ENCODE measurements around the gene COMMD3.

COMMD3 gene

DNA sequence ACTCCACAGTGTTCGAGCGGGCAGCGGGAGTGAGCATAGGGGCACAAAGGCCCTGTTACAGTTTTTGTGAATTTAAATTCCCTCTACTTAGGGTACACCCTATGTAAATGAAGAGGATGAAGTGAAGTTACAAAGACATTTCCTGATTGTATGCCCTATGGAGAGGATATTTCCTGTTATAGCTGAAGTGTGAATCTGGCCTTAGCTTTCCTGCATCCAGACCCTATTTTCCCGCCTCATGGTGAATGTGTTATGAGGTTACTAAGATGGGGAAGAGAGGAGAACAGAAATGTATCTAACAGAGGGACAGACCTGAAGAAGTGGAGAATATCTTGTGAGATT, 37.8 kb upstream of the COMMD3 start:
- Histone ChIP-seq H3K9ac (ENCODE audit: low read depth, low read length) (no peak overlapping the region), H3K27ac (ENCODE audit: low read length) (no peak overlapping the region), H3K4me2 (ENCODE audit: insufficient read depth, low read length) (no peak overlapping the region)

DNA sequence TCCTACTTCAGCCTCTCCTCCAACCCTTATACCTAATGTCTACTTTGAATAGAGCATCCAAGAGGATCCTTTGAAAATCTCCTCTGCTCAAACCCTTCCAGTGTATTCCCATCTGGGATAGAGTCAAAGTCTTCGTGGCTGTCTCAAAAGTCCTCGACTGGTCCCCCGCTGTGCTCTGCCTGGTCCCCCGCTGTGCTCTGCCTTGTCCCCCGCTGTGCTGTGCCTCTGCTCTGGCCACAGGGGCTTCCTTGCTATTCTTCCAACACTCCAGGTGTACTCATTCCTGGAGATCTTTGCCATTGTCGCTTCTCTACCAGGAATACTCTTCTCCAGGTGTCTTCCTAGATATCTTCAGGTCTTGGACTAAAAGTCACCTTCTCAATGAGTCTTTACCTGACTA, 36.1 kb upstream of the COMMD3 start:
- Histone ChIP-seq H3K4me1 (ENCODE audit: insufficient read depth, low read length) (no peaks in the 10 kb centered on the region), H4K20me1 (ENCODE audit: insufficient read depth, low read length) (no peaks in the 10 kb centered on the region), H3K9me3 (ENCODE audit: insufficient read depth, low read length, severe bottlenecking) (no peaks in the 10 kb centered on the region), H3K36me3 (ENCODE audit: insufficient read depth, low read length) (no peaks in the 10 kb centered on the region), H3K4me2 (ENCODE audit: insufficient read depth, low read length) (no peak overlapping the region), H3K4me3 (ENCODE audit: low read depth in 1 of 2, low read length in 2 of 2) (no peak overlapping the region), H3K79me2 (ENCODE audit: insufficient read depth, low read length) (no peaks in the 10 kb centered on the region), H3K9ac (ENCODE audit: low read depth, low read length) (no peak overlapping the region), H3K27ac (ENCODE audit: low read length) (no peak overlapping the region), H2AFZ (ENCODE audit: low read depth, low read length) (no peak overlapping the region), H3K27me3 (ENCODE audit: insufficient read depth, low read length, poor library complexity) (peaks cover 3% of the 10 kb centered on the region)
- DNase-seq (no peak), ATAC-seq (ENCODE audit: insufficient read depth, low read depth) (no peak)
- TF ChIP-seq, protein P1, sequence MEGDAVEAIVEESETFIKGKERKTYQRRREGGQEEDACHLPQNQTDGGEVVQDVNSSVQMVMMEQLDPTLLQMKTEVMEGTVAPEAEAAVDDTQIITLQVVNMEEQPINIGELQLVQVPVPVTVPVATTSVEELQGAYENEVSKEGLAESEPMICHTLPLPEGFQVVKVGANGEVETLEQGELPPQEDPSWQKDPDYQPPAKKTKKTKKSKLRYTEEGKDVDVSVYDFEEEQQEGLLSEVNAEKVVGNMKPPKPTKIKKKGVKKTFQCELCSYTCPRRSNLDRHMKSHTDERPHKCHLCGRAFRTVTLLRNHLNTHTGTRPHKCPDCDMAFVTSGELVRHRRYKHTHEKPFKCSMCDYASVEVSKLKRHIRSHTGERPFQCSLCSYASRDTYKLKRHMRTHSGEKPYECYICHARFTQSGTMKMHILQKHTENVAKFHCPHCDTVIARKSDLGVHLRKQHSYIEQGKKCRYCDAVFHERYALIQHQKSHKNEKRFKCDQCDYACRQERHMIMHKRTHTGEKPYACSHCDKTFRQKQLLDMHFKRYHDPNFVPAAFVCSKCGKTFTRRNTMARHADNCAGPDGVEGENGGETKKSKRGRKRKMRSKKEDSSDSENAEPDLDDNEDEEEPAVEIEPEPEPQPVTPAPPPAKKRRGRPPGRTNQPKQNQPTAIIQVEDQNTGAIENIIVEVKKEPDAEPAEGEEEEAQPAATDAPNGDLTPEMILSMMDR (IDR thresholded peaks at IDR 0.05; ENCODE audit: borderline replicate concordance, extremely low read depth, low read length, poor library complexity, severe bottlenecking): no peak
- no peak for TF ChIP-seq EZH2 (IDR thresholded peaks at IDR 0.05; ENCODE audit: borderline replicate concordance, low read depth, low read length, severe bottlenecking)

More for the DNA sequence above, 37.8 kb upstream of the COMMD3 start:
- TF ChIP-seq, protein P1 (IDR thresholded peaks at IDR 0.05; ENCODE audit: borderline replicate concordance, extremely low read depth, low read length, poor library complexity, severe bottlenecking): no peak
- no peak for TF ChIP-seq EZH2 (IDR thresholded peaks at IDR 0.05; ENCODE audit: borderline replicate concordance, low read depth, low read length, severe bottlenecking)
- Histone ChIP-seq H4K20me1 (ENCODE audit: insufficient read depth, low read length) (no peaks in the 10 kb centered on the region), H3K79me2 (ENCODE audit: insufficient read depth, low read length) (no peaks in the 10 kb centered on the region), H3K4me3 (ENCODE audit: low read depth in 1 of 2, low read length in 2 of 2) (no peak overlapping the region), H3K36me3 (ENCODE audit: insufficient read depth, low read length) (no peaks in the 10 kb centered on the region), H3K27me3 (ENCODE audit: insufficient read depth, low read length, poor library complexity) (no peaks in the 10 kb centered on the region), H3K9me3 (ENCODE audit: insufficient read depth, low read length, severe bottlenecking) (no peaks in the 10 kb centered on the region), H2AFZ (ENCODE audit: low read depth, low read length) (no peak overlapping the region), H3K4me1 (ENCODE audit: insufficient read depth, low read length) (no peaks in the 10 kb centered on the region)
- ATAC-seq (ENCODE audit: insufficient read depth, low read depth): no peak
- DNase-seq: no peak

DNA sequence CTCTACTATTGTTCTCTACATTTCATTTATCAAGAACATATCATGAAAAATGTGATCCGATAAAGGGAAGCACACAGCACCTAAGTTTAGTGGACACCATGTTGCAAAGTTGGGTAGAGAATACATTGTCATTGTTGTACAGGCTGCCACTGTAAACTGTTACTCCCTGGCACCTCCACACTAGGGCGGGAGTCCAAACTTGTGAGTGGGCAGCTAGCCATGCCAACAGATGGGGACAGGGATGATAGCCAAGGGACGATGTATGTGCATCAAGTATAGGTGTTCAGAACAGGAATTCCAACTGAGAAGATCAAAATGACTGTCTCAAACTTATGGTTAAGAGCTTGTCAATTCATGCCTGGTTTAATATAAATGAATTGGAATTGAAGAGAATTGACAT, 31.1 kb upstream of the COMMD3 start:
- no peak overlapping the region for H3K9ac ChIP-seq (ENCODE audit: low read depth, low read length)
- TF ChIP-seq, protein P1 (IDR thresholded peaks at IDR 0.05; ENCODE audit: borderline replicate concordance, extremely low read depth, low read length, poor library complexity, severe bottlenecking): no peak
- no peak for TF ChIP-seq EZH2 (IDR thresholded peaks at IDR 0.05; ENCODE audit: borderline replicate concordance, low read depth, low read length, severe bottlenecking)
- H3K36me3 ChIP-seq (ENCODE audit: insufficient read depth, low read length): no peaks in the 10 kb centered on the region
- no peak overlapping the region for H3K4me3 ChIP-seq (ENCODE audit: low read depth in 1 of 2, low read length in 2 of 2)
- no peaks in the 10 kb centered on the region for H3K4me1 ChIP-seq (ENCODE audit: insufficient read depth, low read length)
- H3K9me3 ChIP-seq (ENCODE audit: insufficient read depth, low read length, severe bottlenecking): no peaks in the 10 kb centered on the region
- no peak overlapping the region for H3K4me2 ChIP-seq (ENCODE audit: insufficient read depth, low read length)
- no peak for ATAC-seq (ENCODE audit: insufficient read depth, low read depth)
- no peak overlapping the region for H2AFZ ChIP-seq (ENCODE audit: low read depth, low read length)
- no peaks in the 10 kb centered on the region for H3K79me2 ChIP-seq (ENCODE audit: insufficient read depth, low read length)
- no peak for DNase-seq
- no peak overlapping the region for H3K27ac ChIP-seq (ENCODE audit: low read length)
- H3K27me3 ChIP-seq (ENCODE audit: insufficient read depth, low read length, poor library complexity): peaks cover 3% of the 10 kb centered on the region
- no peaks in the 10 kb centered on the region for H4K20me1 ChIP-seq (ENCODE audit: insufficient read depth, low read length)

All from DND-41 (cell line).